ENCODE data around the gene NFILZ.

- TF ChIP-seq EZH2 (IDR thresholded peaks at IDR 0.05; ENCODE audit: low read depth), result no peak
- TF ChIP-seq, protein P1, sequence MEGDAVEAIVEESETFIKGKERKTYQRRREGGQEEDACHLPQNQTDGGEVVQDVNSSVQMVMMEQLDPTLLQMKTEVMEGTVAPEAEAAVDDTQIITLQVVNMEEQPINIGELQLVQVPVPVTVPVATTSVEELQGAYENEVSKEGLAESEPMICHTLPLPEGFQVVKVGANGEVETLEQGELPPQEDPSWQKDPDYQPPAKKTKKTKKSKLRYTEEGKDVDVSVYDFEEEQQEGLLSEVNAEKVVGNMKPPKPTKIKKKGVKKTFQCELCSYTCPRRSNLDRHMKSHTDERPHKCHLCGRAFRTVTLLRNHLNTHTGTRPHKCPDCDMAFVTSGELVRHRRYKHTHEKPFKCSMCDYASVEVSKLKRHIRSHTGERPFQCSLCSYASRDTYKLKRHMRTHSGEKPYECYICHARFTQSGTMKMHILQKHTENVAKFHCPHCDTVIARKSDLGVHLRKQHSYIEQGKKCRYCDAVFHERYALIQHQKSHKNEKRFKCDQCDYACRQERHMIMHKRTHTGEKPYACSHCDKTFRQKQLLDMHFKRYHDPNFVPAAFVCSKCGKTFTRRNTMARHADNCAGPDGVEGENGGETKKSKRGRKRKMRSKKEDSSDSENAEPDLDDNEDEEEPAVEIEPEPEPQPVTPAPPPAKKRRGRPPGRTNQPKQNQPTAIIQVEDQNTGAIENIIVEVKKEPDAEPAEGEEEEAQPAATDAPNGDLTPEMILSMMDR (conservative IDR thresholded peaks at IDR 0.05), result no peak
These were observed 12.1 kb downstream of the NFILZ start for GRCh38 chr19:8642561-8642960.
